DND-41 (cell line): ENCODE results near the gene FYB1.

Experiments
- EZH2 ChIP-seq: IDR thresholded peaks from 3 replicates; pipeline ENCODE4 v1.6.1; 2012; ENCODE audit warnings: borderline replicate concordance, low read depth, mild to moderate bottlenecking, moderate library complexity, low read length, inconsistent platforms; ENCODE audit not compliant: severe bottlenecking
- TF ChIP-seq, protein P1 (sequence below): IDR thresholded peaks from 2 replicates; pipeline ENCODE4 v1.5.1; 2012; ENCODE audit warnings: borderline replicate concordance, low read length, moderate library complexity, mild to moderate bottlenecking; ENCODE audit not compliant: poor library complexity, severe bottlenecking; ENCODE audit errors: extremely low read depth

DNA sequence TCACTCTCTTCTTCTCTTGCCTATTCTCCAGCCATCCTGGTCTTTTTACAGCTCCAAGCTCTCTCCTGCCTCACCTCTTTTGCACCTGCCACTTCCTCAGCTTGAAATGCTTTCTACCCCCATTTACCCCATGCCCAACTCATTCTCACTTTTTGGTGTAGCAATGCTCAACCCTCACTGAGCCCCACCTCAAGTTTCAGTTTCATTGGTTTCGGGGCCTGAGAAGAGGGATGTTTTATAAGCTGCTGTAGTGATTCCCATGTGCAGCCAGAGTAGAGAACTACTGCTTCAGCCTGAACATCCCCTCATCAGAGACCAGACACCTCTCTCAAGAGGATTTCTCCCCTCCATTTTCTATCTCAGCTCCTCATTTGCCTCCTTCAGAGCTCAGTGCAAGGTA is 45.2 kb upstream of the FYB1 start:
- TF ChIP-seq, protein P1, sequence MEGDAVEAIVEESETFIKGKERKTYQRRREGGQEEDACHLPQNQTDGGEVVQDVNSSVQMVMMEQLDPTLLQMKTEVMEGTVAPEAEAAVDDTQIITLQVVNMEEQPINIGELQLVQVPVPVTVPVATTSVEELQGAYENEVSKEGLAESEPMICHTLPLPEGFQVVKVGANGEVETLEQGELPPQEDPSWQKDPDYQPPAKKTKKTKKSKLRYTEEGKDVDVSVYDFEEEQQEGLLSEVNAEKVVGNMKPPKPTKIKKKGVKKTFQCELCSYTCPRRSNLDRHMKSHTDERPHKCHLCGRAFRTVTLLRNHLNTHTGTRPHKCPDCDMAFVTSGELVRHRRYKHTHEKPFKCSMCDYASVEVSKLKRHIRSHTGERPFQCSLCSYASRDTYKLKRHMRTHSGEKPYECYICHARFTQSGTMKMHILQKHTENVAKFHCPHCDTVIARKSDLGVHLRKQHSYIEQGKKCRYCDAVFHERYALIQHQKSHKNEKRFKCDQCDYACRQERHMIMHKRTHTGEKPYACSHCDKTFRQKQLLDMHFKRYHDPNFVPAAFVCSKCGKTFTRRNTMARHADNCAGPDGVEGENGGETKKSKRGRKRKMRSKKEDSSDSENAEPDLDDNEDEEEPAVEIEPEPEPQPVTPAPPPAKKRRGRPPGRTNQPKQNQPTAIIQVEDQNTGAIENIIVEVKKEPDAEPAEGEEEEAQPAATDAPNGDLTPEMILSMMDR: no peak
- no peak for TF ChIP-seq EZH2
